Stimulated activated CD4-positive, alpha-beta T cell treated with anti-CD3 and anti-CD28 coated beads, Interleukin-12 subunit alpha, Interleukin-12 subunit beta, amount 100 ng/mL, for 4 hours (primary cell): ENCODE data around the gene CACNA2D3.
"Not testable (repeated sequence)": the region's sequence is repeated elsewhere in the genome, so short reads cannot be mapped to it uniquely, and the experiment has no call there.

Experiments used
- DNase-seq: peaks from one replicate; pipeline ENCODE4 v3.0.0-alpha.2; 2020

Gene CACNA2D3

DNA sequence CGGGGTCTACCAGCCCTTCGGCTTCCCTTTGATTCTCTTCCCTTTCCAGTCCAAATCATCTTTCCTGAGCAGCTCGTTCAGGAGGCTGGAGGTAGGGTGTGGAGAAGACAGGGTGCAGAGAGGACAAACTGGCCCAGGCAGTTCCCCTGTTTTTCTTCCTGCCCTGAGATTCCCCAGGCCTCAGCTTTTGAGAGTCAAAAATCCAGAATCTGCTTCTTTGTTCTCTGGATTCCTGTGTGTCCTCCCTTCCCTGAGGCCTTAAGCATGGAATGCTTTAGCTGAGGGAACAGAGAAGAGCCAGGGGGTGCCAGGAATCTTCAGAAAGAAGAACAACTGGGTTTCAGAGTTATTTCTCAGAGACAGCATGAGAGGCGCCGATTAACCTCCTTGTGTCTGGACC, 832.2 kb downstream of the CACNA2D3 start:
- no peak for DNase-seq

DNA sequence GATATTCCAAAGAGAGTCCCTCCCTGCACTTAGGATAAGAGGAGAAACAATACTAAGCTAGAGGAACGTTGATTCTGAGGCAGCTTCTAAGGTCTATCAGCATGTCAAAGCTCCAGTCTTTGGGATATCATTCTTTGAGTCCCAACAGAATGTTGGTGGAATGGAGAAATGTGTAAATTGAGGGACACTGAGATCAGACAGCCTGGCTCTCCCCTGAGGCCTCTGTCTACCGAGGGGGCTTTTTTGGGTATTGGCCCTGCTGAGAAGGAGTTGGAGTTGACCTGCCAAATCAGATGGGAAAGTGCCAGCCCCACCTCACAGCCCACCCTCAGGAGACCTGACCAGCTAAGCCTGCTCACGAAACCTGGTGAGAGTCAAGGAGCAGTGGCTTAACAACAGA, 833.1 kb downstream of the CACNA2D3 start:
- no peak for DNase-seq

DNA sequence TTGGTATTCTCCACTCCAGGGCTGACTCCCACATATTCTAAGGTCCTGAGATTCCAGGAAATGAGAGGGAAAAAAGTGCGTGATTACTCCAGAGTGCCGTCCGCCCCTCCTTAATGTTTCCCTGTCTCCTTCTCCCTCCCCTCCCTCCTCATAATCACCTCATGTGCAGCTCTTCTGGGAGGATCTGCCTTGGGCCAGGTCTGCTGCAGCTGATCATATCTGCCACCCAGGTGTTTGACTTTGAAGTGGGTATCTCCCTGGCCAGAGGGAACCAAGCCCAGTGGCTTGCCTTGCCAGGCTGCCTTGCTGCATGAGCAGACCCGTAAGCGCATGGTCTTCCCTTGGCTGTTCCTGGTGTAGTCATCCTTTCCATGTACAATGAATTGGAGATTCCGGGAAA, 833.6 kb downstream of the CACNA2D3 start:
- DNase-seq, result no peak

DNA sequence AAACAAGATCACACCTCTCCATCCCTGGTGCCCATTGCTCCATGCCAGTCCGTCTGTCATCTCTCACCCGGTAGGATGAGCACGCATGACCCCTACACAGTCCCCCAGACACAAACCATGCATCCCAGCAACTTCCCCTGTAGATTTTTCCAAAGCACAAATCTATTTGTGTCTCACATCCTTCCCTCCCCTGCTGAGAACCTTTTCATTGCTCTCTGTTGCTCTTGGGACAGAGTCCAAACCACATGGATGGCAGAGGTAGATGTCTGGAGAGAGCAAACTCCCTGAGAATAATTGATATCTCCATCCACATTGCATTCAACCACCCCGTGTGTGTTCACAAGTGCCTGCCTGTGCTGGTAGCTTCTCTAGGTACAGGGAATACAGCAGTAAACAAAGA, 835.4 kb downstream of the CACNA2D3 start:
- no peak for DNase-seq

DNA sequence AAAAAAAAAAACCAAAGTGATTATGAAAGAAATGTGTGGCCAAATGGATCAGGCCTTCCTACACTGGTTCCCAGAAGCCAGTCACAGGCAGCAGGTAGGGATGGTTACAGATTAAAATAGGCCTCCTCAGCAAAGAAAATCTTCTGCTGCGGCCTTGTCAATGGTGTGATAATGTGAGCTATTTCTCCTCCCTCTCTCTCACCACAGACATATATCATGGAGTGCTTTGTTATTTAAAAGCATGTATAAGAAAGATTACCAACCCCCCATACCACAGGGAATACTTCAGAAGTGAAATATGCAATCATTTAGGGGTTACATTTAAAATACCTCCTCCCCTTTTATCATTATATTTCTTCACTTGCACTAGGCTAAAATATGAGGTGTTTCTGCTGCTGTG, 837.7 kb downstream of the CACNA2D3 start:
- DNase-seq, result no peak

DNA sequence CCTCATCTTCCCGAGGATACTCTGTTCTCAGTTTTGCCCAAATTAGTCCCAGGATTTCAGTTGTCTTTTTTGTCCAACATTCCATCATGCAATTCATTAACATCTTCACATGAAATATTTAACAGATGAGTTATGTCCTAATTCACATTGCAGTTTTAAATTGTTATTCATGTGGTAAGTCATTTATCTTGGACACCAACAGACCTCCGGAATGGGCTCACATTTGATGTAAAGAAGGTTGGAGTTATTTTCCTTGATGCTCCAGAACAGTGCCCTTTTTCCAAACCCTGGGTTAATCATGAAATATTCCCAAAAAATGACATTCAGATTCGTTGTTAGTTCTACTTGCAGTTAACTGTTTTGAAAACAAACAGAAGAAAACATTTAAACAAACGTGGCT, 838.3 kb downstream of the CACNA2D3 start:
- DNase-seq, result no peak

DNA sequence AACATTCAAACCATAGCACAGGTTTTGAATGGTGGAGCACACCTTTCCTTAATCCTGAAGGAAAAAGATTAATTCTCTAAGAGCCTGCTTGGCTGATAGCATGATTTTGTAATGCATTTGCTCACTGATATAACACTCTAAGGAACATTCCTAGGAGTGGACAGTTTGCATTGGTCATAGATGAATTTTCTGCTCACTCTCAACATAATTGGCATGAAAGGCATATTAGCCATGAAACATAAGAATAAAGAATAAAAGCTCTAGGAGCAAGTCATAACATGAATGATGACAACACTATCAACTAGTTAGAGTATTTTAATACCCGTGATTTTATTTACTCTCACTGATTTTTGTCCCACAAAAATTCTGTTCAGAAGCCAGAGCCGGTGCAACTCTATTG, 839.8 kb downstream of the CACNA2D3 start:
- DNase-seq, result no peak

DNA sequence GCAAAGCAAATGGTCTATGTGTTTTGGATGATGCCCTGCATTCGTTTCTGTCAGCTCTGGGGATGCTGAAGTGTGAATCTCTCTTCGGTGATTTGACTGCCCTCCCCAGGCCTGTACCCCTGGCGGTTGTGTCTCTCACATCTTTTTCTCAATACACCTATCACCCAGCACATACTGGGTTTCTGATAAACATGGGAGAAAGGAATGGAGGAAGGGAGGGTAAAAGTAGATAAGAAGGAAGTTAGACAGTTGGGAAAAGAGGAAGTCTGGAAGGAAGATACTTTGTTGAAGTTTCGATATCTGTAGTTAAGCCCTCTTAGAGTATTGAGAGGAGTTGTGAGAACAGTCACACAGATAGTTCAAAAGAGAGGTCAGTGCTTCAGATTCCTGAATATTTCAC, 841.3 kb downstream of the CACNA2D3 start:
- no peak for DNase-seq

DNA sequence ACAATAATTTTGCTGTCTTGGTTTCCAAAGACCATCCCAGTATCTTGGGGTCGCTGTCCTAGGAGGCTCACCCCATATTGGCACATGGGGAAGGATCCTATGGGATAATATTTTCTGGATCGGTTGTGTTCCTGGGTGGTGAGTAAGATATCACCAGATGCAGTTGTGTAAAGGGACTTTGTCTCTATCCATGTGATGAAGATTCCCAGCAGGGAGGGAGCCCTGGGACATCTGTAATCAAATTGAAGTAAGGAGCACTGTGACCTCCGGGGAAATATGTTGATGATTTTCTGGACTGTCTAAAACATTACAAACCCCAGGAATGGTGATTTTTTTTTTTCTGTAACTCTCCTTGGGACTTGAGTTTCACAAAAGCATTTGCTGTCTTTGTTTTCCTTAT, 841.7 kb downstream of the CACNA2D3 start:
- DNase-seq, result no peak

DNA sequence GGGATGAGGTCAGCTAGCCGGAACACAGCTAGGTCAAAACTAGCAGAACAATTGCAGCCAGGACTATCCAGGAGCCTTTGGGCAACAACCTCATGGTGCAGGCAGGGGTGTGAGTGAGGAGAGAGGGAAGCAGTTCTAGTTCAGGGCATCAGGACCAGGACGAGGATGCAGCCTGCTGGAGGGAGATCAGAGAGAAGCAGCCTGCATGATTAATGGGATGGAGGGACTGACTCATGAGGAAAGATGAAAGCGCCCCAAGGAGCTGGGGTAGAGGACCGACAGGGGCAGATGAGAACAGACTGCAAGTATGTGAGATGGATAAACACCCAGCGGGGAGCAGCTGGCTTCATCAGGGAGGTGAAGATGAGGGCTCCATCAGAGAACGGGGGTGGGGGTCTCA, 843.4 kb downstream of the CACNA2D3 start:
- no peak for DNase-seq

DNA sequence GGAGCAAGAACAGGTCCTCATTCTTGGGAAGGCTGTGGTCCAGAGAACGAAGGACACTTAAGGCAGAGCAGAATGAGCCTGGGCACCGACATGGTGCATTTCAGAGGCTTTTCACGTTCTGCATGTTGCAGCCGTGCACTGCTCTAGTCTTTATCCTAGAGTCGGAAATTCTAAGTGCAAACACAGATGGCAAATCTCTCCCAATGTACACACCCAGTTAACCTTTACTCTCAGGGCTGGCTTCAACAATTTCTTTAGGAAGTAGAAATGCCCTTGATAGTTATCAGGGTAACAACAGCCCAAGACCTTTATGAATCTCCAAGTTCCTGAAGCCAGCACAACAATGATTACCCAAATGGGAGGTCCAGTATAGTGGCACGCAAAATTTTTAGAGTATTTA, 844.6 kb downstream of the CACNA2D3 start:
- no peak for DNase-seq

DNA sequence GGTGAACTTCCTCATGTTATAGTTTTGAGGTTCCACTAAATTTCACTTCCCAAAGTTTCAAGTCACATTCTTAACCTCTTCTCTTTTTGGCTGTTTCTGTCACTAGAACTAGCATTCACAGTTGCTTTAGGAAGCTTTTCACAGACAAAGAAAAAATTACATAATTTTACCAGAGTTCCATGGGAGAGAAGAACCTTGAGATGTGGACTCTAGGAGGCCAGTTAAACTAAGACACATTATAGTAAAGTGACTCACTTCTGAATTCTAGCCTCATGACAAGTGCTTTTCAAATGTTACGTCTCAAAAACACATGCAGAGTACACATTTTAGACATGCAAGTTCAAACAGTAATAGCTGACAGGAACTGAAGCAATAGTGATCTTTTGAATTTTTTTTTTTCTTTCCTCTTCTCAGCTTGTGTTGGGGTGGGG, 845.4 kb downstream of the CACNA2D3 start:
- DNase-seq, result no peak

DNA sequence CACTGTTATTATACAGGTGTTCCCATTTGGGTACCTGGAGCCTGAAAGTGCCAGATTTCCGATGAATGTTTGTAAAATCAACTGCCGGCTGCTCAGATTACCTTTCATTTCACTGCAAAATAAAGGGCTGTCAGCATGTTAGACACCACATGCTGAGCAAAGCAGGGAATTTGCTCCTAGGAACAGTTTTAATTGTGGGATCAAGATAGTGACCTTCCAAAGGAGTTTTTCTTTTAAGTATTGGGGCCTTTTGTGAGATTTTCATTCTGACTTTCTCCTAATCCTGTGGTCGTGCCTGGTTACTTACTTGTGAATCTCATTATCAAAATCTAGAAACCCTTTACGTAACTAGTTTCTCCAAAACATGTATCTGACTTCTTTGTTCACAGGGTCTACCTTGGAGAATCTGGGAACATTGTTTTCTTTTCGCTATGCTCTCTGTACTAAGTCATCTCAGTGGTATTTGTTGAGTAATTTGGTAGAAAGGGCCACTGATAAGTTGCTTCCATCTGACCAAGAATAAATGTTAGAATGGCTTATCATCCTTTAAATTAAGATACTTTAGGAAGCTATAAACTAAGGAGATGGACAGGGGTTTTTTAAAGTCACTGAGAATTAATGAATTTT, 846.3 kb downstream of the CACNA2D3 start:
- DNase-seq, result no peak

DNA sequence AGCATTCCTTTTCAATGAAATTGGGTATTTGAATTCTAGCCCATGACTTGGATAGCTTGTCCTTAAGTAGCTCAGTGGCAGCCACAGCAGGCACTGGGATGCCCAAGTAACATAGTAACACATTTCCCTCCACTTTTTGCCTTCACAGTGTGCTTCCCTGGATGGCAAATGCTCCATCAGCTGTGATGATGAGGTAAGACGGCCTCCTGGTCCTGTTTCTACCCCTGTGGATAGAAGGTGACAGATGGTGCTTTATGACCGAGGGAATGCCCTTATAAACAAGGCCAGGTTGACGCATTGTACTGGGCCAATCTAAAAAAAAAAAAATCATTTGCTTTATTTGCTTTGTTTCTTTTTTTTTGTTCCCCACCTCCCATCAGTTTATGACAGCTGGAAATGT, 847.3 kb downstream of the CACNA2D3 start:
- no peak for DNase-seq

DNA sequence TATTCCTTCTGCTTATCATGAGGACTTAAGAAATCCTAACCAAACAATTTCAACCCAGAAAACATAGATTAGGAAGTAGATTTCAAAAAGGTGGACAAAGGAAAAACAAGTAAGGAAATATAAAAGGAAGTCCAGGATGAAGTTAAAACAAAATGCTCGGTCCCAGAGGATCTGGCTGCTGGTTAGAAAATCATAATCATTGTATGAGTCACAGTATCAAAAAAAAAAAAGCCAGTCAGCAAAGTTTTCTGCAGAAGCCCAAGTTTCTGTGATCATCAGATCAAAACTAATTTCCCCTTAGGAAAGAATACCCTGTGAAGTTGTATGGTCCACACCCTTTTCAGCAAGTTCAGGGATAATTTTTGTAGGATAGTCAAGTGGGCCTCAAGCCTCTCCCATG, 848.5 kb downstream of the CACNA2D3 start:
- no peak for DNase-seq

DNA sequence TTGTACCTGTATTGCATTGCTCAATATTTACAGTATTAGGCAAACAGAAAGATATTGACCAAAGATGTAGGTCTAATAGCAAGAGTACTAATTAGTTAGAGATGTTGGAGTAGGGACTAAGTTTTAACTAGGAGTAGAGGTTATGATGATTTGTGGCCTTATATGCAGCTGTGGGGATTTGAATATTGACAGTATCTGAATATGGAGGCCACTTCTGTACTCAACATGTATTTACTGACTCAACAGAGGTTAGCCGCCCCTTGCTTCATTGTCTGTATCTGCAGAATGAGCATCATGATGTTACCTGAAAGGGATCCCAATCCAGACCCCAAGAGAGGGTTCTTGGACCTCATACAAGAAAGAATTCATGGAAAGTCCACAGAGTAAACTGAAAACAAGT, 855.1 kb downstream of the CACNA2D3 start:
- no peak for DNase-seq

DNA sequence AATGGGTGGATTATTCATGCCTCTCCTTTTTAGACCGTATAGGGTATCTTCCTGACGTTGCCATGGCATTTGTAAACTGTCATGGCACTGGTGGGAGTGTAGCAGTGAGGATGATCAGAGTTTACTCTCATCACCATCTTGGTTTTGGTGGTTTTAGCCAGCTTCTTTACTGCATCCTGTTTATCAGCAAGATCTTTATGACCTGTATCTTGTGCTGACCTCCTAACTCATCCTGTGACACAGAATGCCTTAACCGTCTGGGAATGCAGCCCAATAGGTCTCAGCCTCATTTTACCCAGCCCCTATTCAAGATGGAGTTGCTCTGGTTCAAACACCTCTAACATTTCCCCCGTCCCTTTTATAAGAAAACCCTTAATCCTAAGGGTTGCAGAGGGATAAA, 855.6 kb downstream of the CACNA2D3 start:
- not testable (repeated sequence) for DNase-seq

DNA sequence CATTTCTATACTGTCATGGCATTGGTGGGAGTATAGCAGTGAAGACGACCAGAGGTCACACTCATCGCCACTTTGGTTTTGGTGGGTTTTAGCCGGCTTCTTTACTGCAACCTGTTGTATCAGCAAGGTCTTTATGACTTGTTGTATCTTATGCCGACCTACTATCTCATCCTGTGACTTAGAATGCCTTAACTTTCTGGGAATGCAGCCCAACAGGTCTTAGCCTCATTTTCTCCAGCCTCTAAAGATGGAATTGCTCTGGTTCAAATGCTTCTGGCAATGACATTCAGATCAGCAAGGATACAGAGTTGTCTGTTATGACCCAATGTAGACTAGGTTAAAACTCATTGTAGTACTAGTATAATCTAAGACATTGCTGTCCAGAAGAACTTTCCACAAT, 860.5 kb downstream of the CACNA2D3 start:
- no peak for DNase-seq

DNA sequence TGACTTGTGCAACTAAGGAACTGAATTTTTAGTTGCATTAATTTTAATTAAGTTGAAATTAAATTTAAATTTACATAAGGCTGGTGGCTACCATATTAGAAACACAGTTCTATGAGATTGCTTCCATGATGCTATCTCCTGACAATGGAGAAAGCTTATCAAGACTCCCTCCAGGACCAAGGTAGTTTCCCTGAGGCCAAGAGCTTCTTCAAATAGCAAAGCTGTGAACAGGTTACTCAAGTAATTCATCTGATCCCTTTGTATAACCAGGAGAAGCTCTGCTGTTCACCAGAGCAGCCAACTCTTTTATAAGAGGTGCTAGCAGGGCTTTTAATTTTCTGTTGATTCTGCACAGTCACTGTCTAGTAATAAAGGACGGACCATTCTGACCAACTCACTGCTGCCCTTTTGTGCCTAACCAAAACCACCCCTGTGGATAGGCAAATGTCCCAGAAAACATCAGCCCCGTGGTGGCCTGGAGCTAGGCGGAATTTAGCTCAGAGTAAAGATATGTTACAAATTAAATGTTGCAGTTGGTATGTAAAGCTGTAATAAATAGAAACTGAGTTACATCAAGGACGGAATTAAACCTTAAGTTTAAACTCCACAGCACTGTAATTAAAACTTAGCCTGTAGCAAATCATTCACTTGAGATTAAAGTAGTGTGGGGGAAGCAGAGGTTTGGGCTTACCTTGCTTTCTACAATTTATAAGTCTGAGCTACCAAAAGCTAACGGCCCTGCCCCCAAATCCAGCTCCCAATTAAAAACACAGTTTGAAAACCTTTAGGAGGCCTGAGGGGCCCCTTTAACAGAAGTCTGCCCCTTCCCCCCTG, 861.1 kb downstream of the CACNA2D3 start:
- no peak for DNase-seq

DNA sequence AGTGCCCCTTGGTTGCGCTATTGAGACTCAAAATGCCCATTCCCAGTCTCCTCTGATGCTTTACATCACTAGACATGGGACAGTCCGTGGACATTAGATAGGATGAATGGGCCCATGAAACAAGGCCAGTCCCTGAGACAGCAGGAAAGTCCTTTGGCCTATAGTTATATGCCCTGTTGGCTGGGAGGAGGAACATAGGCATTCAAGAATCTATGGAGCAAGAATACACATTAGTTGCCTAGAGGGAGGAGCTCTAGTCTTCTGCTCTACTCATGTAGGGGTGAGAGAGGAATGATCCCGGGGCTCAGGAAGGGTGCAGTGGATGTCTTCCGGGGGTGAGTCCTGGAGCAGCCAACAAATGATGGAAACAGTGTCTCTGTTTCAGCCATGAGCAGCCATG, 863.5 kb downstream of the CACNA2D3 start:
- DNase-seq, result no peak

DNA sequence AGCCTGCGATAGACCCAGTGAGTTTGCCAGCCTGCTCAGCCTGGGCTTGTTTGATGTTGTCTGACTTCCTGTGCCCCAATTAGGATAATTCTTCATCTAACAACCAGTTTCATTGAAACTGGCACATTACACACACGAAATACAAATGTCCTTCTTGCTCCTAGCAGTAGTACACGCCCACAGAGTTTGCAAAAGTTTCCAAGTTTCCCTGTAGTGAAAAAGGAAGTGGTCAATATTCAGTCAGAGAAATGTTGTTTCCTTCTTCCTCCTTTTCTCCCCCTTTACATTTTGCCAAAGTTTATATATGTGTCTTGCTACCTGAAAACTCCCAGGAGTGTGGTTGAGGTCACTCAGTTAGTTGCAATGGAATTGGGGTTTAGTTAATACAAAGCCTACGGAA, 863.9 kb downstream of the CACNA2D3 start:
- no peak for DNase-seq

DNA sequence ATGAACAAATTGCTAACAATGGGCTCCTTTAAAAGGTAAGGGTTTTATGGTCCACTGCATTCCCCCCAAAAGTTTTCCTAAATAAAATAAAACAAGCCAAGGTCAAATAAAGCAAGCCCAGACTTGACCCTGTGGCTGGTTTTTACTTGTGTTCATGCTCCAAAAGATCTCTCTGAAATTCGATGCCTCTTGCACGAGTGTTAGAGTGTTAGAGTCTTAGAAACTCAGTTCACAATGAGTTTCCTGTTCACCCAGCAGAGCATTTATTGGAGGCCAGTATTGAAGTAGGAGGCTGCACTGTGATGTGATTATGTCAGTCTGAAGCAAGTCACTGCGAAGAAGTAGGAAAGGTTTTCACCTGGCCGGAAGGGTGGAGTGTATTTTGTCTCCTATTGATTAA, 865.4 kb downstream of the CACNA2D3 start:
- no peak for DNase-seq

DNA sequence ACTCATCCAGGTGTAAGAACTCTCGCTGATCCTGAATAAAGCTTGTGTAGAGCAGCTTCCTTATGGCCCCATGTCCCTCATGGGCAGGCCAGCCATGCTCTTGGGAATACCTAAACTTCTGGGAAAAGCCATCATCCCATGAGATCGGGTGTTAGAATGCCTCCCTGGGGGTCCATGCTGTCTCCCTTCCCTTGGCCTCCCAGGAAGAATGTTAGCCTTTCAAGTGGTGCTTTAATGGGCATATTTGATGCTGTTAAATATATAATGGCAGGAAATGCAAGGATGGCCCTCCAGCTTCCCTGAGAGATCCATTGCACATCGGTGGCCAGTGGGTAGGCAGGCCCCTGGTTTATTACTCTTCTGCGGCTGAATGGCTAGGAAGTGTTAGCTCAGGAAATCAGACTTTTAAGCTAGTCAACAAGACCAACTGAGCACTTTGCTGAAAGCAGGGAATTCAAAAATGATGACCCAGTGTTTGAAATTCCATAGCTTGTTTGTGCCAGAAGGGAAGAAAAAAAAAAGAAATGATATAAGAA, 866.0 kb downstream of the CACNA2D3 start:
- no peak for DNase-seq

DNA sequence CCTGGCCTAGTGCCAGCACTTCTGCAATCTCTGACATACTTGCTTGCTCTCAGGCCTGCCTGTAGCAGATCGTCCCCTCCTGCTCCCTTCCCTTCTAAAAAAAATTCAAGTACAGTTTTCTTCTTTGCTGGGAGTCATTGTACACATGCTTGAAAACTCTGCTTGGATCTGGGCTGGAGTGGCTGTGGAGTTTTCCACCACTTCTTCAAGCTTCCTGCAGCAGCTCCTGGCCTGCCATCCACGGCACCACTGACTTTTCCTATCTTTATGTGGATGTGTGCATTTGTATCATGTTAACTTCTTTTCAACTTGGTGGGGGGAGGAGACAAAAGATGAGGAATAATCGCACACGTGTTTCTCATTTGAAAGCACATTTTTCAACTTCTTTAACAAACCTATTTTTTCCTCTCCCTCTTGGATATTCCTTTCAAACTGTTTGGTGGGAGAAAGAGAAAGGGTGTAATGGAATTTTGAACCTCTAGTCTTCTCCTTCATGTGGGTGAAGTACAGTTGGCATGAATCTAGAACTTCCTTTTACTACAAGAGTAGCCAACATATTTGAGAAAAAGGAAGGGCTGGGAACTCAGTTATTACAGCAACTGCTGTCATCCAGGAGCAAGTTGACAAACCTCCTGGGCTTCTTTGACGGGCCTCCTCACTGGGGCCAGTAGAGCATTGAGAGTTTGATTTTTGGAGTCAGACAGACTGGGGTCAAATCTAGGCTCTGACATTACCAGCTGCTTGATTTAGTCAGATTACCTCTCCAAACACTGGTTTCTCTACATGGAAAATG, 866.7 kb downstream of the CACNA2D3 start:
- DNase-seq, result no peak
